PFSK-1 (cell line): ENCODE measurements around the gene WAS.

Source experiments
- POLR2AphosphoS5 ChIP-seq: IDR thresholded peaks from 2 replicates; pipeline ENCODE4 v1.6.1; 2012; ENCODE audit warnings: low read depth, mild to moderate bottlenecking, control low read depth, low read length, moderate library complexity
- REST ChIP-seq, 2 experiments: IDR thresholded peaks; 2 replicates each; pipeline versions ENCODE4 v1.6.1 to v1.8.0; 2011 to 2012; ENCODE audit warnings: low read depth in 2 of 2, low read length in 2 of 2, control low read depth in 1 of 2, inconsistent platforms in 1 of 2, mild to moderate bottlenecking in 1 of 2, moderate library complexity in 1 of 2; ENCODE audit not compliant: insufficient read depth in 1 of 2
- SIN3A ChIP-seq: IDR thresholded peaks from 2 replicates; pipeline ENCODE4 v1.6.1; 2012; ENCODE audit warnings: mild to moderate bottlenecking, low read length, moderate library complexity, borderline replicate concordance; ENCODE audit not compliant: insufficient read depth
- TAF1 ChIP-seq: IDR thresholded peaks from 2 replicates; pipeline ENCODE4 v1.6.1; 2012; ENCODE audit warnings: low read length, control low read depth, borderline replicate concordance; ENCODE audit not compliant: insufficient read depth

GRCh38 chrX:48695925-48696300 lies 12.3 kb downstream of the WAS start:
- TF ChIP-seq POLR2AphosphoS5 (no peak), TAF1 (no peak), SIN3A (no peak), REST (IDR thresholded peaks at IDR 0.05; ENCODE audit: insufficient read depth in 1 of 2, low read depth in 2 of 2, low read length in 2 of 2) (no peak)
